ENCODE measurements around the gene DARS1.

Gene DARS1

GRCh38 chr2:135985018-135985825 is at the start of gene DARS1:
DARS1 (minus strand) TSS chr2:135985626; CDS start chr2:135985468, 158 bp downstream.
- peaks cover 37% of the 10 kb centered on the region for H3F3A ChIP-seq (ENCODE audit: insufficient read depth)
- no peaks in the 10 kb centered on the region for H3K9me2 ChIP-seq (replicated peaks; ENCODE audit: insufficient read depth, low read length)
- peak within 1 kb of the TSS; percentile 77 for H3K4me3 ChIP-seq (ENCODE audit: insufficient read depth, low read length, poor library complexity, severe bottlenecking)
- H3K36me3 ChIP-seq (ENCODE audit: low read length): peaks cover 19% of the 10 kb centered on the region
- TF ChIP-seq EZH2phosphoT487 (conservative IDR thresholded peaks at IDR 0.05; ENCODE audit: low read length): no peak
- TF ChIP-seq CTCF (IDR thresholded peaks at IDR 0.05; ENCODE audit: insufficient read depth, low read length, poor library complexity, severe bottlenecking): no peak
- H3K27me3 ChIP-seq (ENCODE audit: low read length): no peaks in the 10 kb centered on the region
- H4K20me1 ChIP-seq (ENCODE audit: low read depth, low read length): no peaks in the 10 kb centered on the region
- no peaks in the 10 kb centered on the region for H3K9me3 ChIP-seq (ENCODE audit: insufficient read depth, low read length)
- H3K9ac ChIP-seq (ENCODE audit: low read length): peak within 1 kb of the TSS; percentile 95
- peak within 1 kb of the TSS; percentile 84 for H2AFZ ChIP-seq (ENCODE audit: low read depth, low read length, severe bottlenecking)
- peak within 1 kb of the TSS; percentile 86 for H3K27ac ChIP-seq (ENCODE audit: low read depth, low read length)
- peaks cover 52% of the 10 kb centered on the region for H3K79me2 ChIP-seq (ENCODE audit: insufficient read depth, low read length)
- H3K4me2 ChIP-seq (ENCODE audit: low read depth, low read length, poor library complexity, severe bottlenecking): peak within 1 kb of the TSS; percentile 89

GRCh38 chr2:136034629-136035028 is 49.2 kb upstream of the DARS1 start:
- H3K27me3 ChIP-seq (ENCODE audit: low read length): no peaks in the 10 kb centered on the region
- no peak overlapping the region for H2AFZ ChIP-seq (ENCODE audit: low read depth, low read length, severe bottlenecking)

GRCh38 chr2:136032817-136033535 is 47.5 kb upstream of the DARS1 start:
- no peak overlapping the region for H3K4me3 ChIP-seq (ENCODE audit: insufficient read depth, low read length, poor library complexity, severe bottlenecking)
- no peaks in the 10 kb centered on the region for H3K27me3 ChIP-seq (ENCODE audit: low read length)
- no peak for TF ChIP-seq EZH2phosphoT487 (conservative IDR thresholded peaks at IDR 0.05; ENCODE audit: low read length)
- TF ChIP-seq CTCF (IDR thresholded peaks at IDR 0.05; ENCODE audit: insufficient read depth, low read length, poor library complexity, severe bottlenecking): no peak
- no peaks in the 10 kb centered on the region for H3K9me3 ChIP-seq (ENCODE audit: insufficient read depth, low read length)
- no peaks in the 10 kb centered on the region for H3K79me2 ChIP-seq (ENCODE audit: insufficient read depth, low read length)
- H3K36me3 ChIP-seq (ENCODE audit: low read length): no peaks in the 10 kb centered on the region
- no peaks in the 10 kb centered on the region for H4K20me1 ChIP-seq (ENCODE audit: low read depth, low read length)
- no peak overlapping the region for H3K4me2 ChIP-seq (ENCODE audit: low read depth, low read length, poor library complexity, severe bottlenecking)
- no peaks in the 10 kb centered on the region for H3F3A ChIP-seq (ENCODE audit: insufficient read depth)
- no peaks in the 10 kb centered on the region for H3K9me2 ChIP-seq (replicated peaks; ENCODE audit: insufficient read depth, low read length)
- H2AFZ ChIP-seq (ENCODE audit: low read depth, low read length, severe bottlenecking): no peak overlapping the region
- no peak overlapping the region for H3K27ac ChIP-seq (ENCODE audit: low read depth, low read length)
- H3K9ac ChIP-seq (ENCODE audit: low read length): no peak overlapping the region

More at GRCh38 chr2:136034629-136035028, 49.2 kb upstream of the DARS1 start:
- Histone ChIP-seq H3K9me3 (ENCODE audit: insufficient read depth, low read length) (no peaks in the 10 kb centered on the region), H4K20me1 (ENCODE audit: low read depth, low read length) (no peaks in the 10 kb centered on the region), H3K79me2 (ENCODE audit: insufficient read depth, low read length) (no peaks in the 10 kb centered on the region), H3K4me3 (ENCODE audit: insufficient read depth, low read length, poor library complexity, severe bottlenecking) (no peak overlapping the region), H3K9me2 (replicated peaks; ENCODE audit: insufficient read depth, low read length) (no peaks in the 10 kb centered on the region), H3K27ac (ENCODE audit: low read depth, low read length) (no peak overlapping the region), H3F3A (ENCODE audit: insufficient read depth) (no peaks in the 10 kb centered on the region), H3K36me3 (ENCODE audit: low read length) (no peaks in the 10 kb centered on the region), H3K9ac (ENCODE audit: low read length) (no peak overlapping the region), H3K4me2 (ENCODE audit: low read depth, low read length, poor library complexity, severe bottlenecking) (no peak overlapping the region)
- no peak for TF ChIP-seq CTCF (IDR thresholded peaks at IDR 0.05; ENCODE audit: insufficient read depth, low read length, poor library complexity, severe bottlenecking)
- TF ChIP-seq EZH2phosphoT487 (conservative IDR thresholded peaks at IDR 0.05; ENCODE audit: low read length): no peak

Measured in SU-DHL-6 (cell line).